PC-3 (cell line): Measurements from ENCODE around the gene ZDBF2. TPM values are rescaled to one million over a fixed set of nuclear protein-coding genes. Genes with fewer than 3 reads are reported as not detected.
A peak's percentile ranks its signal among the peaks of the same experiment; 100 is the strongest.

Source experiments
- ATAC-seq: fragments of 200-7000 bp; cut with Tn5 transposase; 2 replicates; pipeline ENCODE4 v1.9.1; 2020; ENCODE audit warnings: mild to moderate bottlenecking, moderate library complexity
- BruUV-seq: library from RNA; stranded (reverse); fragments of 400-500 nt; replicated peaks from 2 replicates; lab custom pipeline; 2021; lab: Mats Ljungman, UMichigan
- CTCF ChIA-PET: fragments of 300-600 bp; sonication (Branson Sonifier 250); formaldehyde crosslinking; loops from one replicate; lab custom pipeline; 2022; ENCODE audit warnings: antibody characterized with exemption; lab: Charles Lee
- POLR2A ChIA-PET: fragments of 300-600 bp; sonication (Branson Sonifier 250); formaldehyde crosslinking; loops from one replicate; lab custom pipeline; 2022; ENCODE audit warnings: antibody characterized with exemption; ENCODE audit not compliant: unreplicated experiment; lab: Charles Lee
- DNase-seq: peaks from one replicate; pipeline ENCODE4 v3.0.0-alpha.2; 2015
- H2AFZ ChIP-seq: fragments of 300-600 bp; sonication (generic); 2 replicates; pipeline ENCODE4 v1.6.0; 2016; ENCODE audit warnings: antibody characterized with exemption, low read length
- H3F3A ChIP-seq: fragments of 300-600 bp; sonication (generic); one replicate; pipeline ENCODE4 v1.6.0; 2017; ENCODE audit warnings: antibody characterized with exemption, low read length, control low read depth, mild to moderate bottlenecking; ENCODE audit not compliant: unreplicated experiment
- H3K27ac ChIP-seq: fragments of 300-600 bp; sonication (generic); 2 replicates; pipeline ENCODE4 v1.5.1; 2016; ENCODE audit warnings: mild to moderate bottlenecking, low read length
- H3K27me3 ChIP-seq: fragments of 300-600 bp; sonication (generic); 2 replicates; pipeline ENCODE4 v1.6.1; 2016; ENCODE audit warnings: low read length, mixed read lengths
- H3K36me3 ChIP-seq: fragments of 300-600 bp; sonication (generic); 2 replicates; pipeline ENCODE4 v1.6.1; 2016; ENCODE audit warnings: low read depth, mixed run types, low read length, mixed read lengths
- H3K4me1 ChIP-seq: fragments of 300-600 bp; sonication (generic); 2 replicates; pipeline ENCODE4 v1.5.1; 2016; ENCODE audit warnings: low read length; ENCODE audit not compliant: insufficient read depth
- H3K4me2 ChIP-seq: fragments of 300-600 bp; sonication (generic); 2 replicates; pipeline ENCODE4 v1.6.0; 2016; ENCODE audit warnings: low read length
- H3K4me3 ChIP-seq: fragments of 300-600 bp; sonication (generic); 2 replicates; pipeline ENCODE4 v1.5.1; 2016; ENCODE audit warnings: mild to moderate bottlenecking, low read length, mixed read lengths
- H3K79me2 ChIP-seq: fragments of 300-600 bp; sonication (generic); 2 replicates; pipeline ENCODE4 v1.6.1; 2017; ENCODE audit warnings: low read length, mixed read lengths
- H3K9ac ChIP-seq: fragments of 300-600 bp; sonication (generic); 2 replicates; pipeline ENCODE4 v1.6.0; 2016; ENCODE audit warnings: mild to moderate bottlenecking, low read length
- H3K9me2 ChIP-seq: fragments of 300-600 bp; sonication (generic); replicated peaks from 2 replicates; pipeline ENCODE4 v1.6.1; 2016; ENCODE audit warnings: mixed run types, low read length, mixed read lengths
- H3K9me3 ChIP-seq: fragments of 300-600 bp; sonication (generic); 2 replicates; pipeline ENCODE4 v1.6.1; 2016; ENCODE audit warnings: low read length, mixed read lengths
- H4K20me1 ChIP-seq: fragments of 300-600 bp; sonication (generic); 2 replicates; pipeline ENCODE4 v1.6.1; 2016; ENCODE audit warnings: low read length, mixed read lengths
- CTCF ChIP-seq: fragments of 300-600 bp; sonication (generic); conservative IDR thresholded peaks from 2 replicates; pipeline ENCODE4 v1.5.1; 2017; ENCODE audit warnings: antibody characterized with exemption, low read depth, mild to moderate bottlenecking, low read length
- EZH2 ChIP-seq: fragments of 300-600 bp; sonication (generic); IDR thresholded peaks from one replicate; pipeline ENCODE4 v1.6.1; 2017; ENCODE audit warnings: antibody characterized with exemption, mild to moderate bottlenecking, low read length; ENCODE audit not compliant: unreplicated experiment
- EZH2phosphoT487 ChIP-seq: fragments of 300-600 bp; sonication (generic); IDR thresholded peaks from 2 replicates; pipeline ENCODE4 v1.6.1; 2018; ENCODE audit warnings: mild to moderate bottlenecking, antibody characterized with exemption, low read length, borderline replicate concordance
- intact Hi-C: fragments of 100-400 bp; cut with micrococcal nuclease; formaldehyde crosslinking; loops from 2 replicates; pipeline ENCODE4 v1.9.0; 2023
- total RNA-seq: library from RNA; depleted of rRNA; stranded (reverse); fragments of >200 nt; gene quantifications from 2 replicates; pipeline ENCODE4 v1.2.3, GENCODE V29; 2014

The ZDBF2 gene
- total RNA-seq, 1 experiment from 2014 or later: 4.2 TPM

GRCh38 chr2:206259376-206260187 lies 14.9 kb upstream of the ZDBF2 start:
- intact Hi-C loops: loop anchor here (1.0 to 10.0 kb wide), 3 partner anchors 47 to 255 kb away; a partner anchor contains a TSS
- Histone ChIP-seq H3K27me3 (peaks cover 60% of the 10 kb centered on the region), H4K20me1 (no peaks in the 10 kb centered on the region), H3K9me2 (no peaks in the 10 kb centered on the region), H3K4me1 (no peaks in the 10 kb centered on the region), H3K9ac (no peak overlapping the region), H3K36me3 (no peaks in the 10 kb centered on the region), H3K79me2 (no peaks in the 10 kb centered on the region), H3K4me2 (peak overlapping the region; percentile 33; the same call in 1 of the 2 replicates), H3K4me3 (0 out of 2 replicates have a peak overlapping the region, but pooled peaks have one; percentile 24), H3F3A (no peaks in the 10 kb centered on the region), H2AFZ (no peak overlapping the region), H3K9me3 (no peaks in the 10 kb centered on the region), H3K27ac (no peak overlapping the region)
- BruUV-seq: no TSS peak
- no peak for DNase-seq
- no peak for ATAC-seq
- CTCF ChIA-PET: interaction anchor here (0.6 to 1.3 kb wide), 2 partner anchors 48 to 255 kb away, joined by 3 read pairs; no protein-coding TSS in a partner anchor
- no peak for TF ChIP-seq EZH2phosphoT487
- no peak for TF ChIP-seq EZH2
- TF ChIP-seq CTCF: no peak
- POLR2A ChIA-PET: no interaction called here

GRCh38 chr2:206260188-206261012 lies 14.1 kb upstream of the ZDBF2 start:
- POLR2A ChIA-PET: no interaction called here
- BruUV-seq: no TSS peak
- peak; percentile 66 for DNase-seq

More at GRCh38 chr2:206260188-206261012, 14.1 kb upstream of the ZDBF2 start:
- H2AFZ ChIP-seq: no peak overlapping the region
- peaks cover 68% of the 10 kb centered on the region for H3K27me3 ChIP-seq
- no peak overlapping the region for H3K4me3 ChIP-seq
- H3K9me2 ChIP-seq: no peaks in the 10 kb centered on the region
- no peaks in the 10 kb centered on the region for H3K4me1 ChIP-seq
- H3K4me2 ChIP-seq: no peak overlapping the region; the same call in 1 of the 2 replicates
- H3F3A ChIP-seq: no peaks in the 10 kb centered on the region
- no peaks in the 10 kb centered on the region for H3K36me3 ChIP-seq
- H3K79me2 ChIP-seq: no peaks in the 10 kb centered on the region
- intact Hi-C loops: loop anchor here (1.0 to 10.0 kb wide), 3 partner anchors 48 to 256 kb away; a partner anchor contains a TSS
- H4K20me1 ChIP-seq: no peaks in the 10 kb centered on the region
- CTCF ChIA-PET: interaction anchor here (0.6 to 1.3 kb wide), 2 partner anchors 49 to 256 kb away, joined by 3 read pairs; no protein-coding TSS in a partner anchor
- no peaks in the 10 kb centered on the region for H3K9me3 ChIP-seq
- no peak overlapping the region for H3K27ac ChIP-seq
- TF ChIP-seq CTCF (peak; percentile 67), EZH2 (no peak)
- peak; percentile 96 for ATAC-seq
- H3K9ac ChIP-seq: no peak overlapping the region
